ENCODE results near the gene TTC34.

DNA sequence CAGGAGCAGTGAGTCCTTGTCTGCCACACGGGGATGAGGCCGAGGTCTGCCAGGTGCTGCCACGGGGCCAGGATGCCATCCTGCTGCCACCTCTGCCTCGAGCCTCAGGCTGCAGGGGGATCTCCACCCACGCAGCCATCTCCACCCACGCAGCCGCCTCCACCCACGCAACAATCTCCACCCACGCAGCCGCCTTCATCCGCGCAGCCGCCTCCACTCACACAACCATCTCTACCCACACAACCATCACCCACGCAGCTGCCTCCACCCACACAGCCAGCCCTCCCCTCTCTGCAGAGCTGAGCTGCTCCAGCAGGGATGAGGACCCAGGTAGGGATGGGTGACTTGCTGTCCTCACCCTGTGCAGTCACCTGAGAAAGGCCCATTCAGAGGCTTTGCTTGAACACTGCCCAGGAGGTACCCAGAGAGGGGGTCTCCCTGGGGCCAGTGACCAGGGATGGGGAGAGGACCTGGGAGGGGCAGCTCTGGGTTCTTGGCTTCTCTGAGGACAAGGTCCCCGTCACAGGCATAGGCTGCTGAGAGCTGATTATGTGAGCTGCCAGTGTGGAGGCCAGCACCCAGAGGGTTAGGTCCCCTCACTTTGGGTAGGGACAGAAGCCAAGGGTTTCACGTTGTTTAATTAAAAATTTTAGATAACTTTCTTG, 46.6 kb upstream of the TTC34 start:
- TF ChIP-seq, protein P1, sequence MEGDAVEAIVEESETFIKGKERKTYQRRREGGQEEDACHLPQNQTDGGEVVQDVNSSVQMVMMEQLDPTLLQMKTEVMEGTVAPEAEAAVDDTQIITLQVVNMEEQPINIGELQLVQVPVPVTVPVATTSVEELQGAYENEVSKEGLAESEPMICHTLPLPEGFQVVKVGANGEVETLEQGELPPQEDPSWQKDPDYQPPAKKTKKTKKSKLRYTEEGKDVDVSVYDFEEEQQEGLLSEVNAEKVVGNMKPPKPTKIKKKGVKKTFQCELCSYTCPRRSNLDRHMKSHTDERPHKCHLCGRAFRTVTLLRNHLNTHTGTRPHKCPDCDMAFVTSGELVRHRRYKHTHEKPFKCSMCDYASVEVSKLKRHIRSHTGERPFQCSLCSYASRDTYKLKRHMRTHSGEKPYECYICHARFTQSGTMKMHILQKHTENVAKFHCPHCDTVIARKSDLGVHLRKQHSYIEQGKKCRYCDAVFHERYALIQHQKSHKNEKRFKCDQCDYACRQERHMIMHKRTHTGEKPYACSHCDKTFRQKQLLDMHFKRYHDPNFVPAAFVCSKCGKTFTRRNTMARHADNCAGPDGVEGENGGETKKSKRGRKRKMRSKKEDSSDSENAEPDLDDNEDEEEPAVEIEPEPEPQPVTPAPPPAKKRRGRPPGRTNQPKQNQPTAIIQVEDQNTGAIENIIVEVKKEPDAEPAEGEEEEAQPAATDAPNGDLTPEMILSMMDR (IDR thresholded peaks at IDR 0.05): no peak
- TF ChIP-seq POLR2A (IDR thresholded peaks at IDR 0.05): no peak
